ENCODE measurements around the gene UCN2.
A peak's percentile ranks its signal among the peaks of the same experiment; 100 is the strongest.

UCN2 gene

DNA sequence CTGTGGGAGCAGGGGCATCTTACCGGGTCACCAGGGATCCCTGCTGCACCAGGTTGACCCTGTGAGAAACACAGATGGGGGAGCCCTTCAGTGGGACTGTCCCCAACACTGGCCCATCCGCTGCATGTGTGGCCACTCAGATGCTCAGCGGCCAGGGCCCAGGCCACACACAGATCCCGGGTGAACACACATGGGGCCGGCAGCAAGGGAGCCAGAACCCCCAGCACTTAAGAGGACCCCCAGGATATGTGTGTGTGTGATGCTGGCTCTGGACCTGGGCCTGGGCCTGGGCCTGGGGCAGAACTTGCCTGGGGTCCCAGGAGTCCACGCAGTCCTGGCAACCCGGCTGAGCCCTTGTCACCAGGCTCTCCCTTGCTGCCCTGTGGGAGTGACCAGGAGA lies 4.9 kb upstream of the UCN2 start:
- no peak overlapping the region for H3K27ac ChIP-seq (ENCODE audit: low read length)
- H3K4me1 ChIP-seq (ENCODE audit: control insufficient read depth in 1 of 2, insufficient read depth in 2 of 2, low read length in 2 of 2): no peaks in the 10 kb centered on the region

DNA sequence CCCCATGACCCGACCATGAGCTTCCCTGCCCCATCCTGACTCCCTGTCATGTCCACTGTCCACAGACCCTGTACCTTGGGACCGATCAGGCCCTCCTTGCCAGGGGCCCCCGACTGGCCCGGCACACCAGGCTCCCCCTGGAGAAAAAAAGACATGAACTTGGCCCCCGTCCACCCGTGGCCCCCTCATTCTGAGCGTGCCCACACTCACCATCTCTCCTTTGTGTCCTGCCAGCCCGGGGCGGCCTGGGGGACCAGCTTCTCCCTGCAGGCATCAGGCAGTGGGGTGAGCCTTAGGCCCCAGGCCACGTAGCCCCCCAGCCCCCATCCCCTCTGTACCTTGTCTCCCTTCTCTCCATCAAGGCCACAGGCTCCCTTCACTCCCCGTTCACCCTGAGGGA lies 3.9 kb upstream of the UCN2 start:
- no peaks in the 10 kb centered on the region for H3K27me3 ChIP-seq (ENCODE audit: low read depth, low read length)
- no peaks in the 10 kb centered on the region for H3K4me1 ChIP-seq (ENCODE audit: control insufficient read depth in 1 of 2, insufficient read depth in 2 of 2, low read length in 2 of 2)
- no peak overlapping the region for H3K4me3 ChIP-seq (ENCODE audit: low read depth in 1 of 2, low read length in 2 of 2)
- peaks cover 0 to 4% of the 10 kb centered on the region in 2 donors for H3K36me3 ChIP-seq (ENCODE audit: control insufficient read depth in 1 of 2, insufficient read depth in 2 of 2, low read length in 2 of 2)
- H3K9me3 ChIP-seq (ENCODE audit: control insufficient read depth in 1 of 2, low read length in 2 of 2): no peaks in the 10 kb centered on the region
- no peak overlapping the region for H3K27ac ChIP-seq (ENCODE audit: low read length)

More for the DNA sequence above, 4.9 kb upstream of the UCN2 start:
- no peak overlapping the region for H3K4me3 ChIP-seq (ENCODE audit: low read depth in 1 of 2, low read length in 2 of 2)
- H3K27me3 ChIP-seq (ENCODE audit: low read depth, low read length): no peaks in the 10 kb centered on the region
- peaks cover 0 to 4% of the 10 kb centered on the region in 2 donors for H3K36me3 ChIP-seq (ENCODE audit: control insufficient read depth in 1 of 2, insufficient read depth in 2 of 2, low read length in 2 of 2)
- H3K9me3 ChIP-seq (ENCODE audit: control insufficient read depth in 1 of 2, low read length in 2 of 2): no peaks in the 10 kb centered on the region

DNA sequence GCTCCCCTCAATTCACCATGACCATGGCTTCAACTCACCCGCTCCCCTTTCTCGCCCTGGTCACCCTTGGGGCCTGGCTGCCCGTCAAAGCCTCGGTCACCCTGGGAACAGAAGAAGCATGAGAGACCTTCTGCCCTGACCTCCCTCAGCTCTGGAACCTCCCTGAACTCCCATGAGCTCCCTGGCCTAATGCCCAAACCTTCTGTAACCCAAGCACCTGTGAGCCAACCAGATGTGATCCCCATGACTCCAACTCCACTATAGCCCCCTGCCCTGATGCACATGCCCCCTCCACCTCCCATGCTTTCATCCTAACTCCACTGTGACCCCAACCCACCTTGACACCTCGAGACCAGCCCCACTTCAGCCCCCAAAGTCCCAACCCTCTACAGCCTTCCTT lies 3.5 kb upstream of the UCN2 start:
- H3K36me3 ChIP-seq (ENCODE audit: control insufficient read depth in 1 of 2, insufficient read depth in 2 of 2, low read length in 2 of 2): peaks cover 0 to 4% of the 10 kb centered on the region in 2 donors
- H3K27ac ChIP-seq (ENCODE audit: low read length): no peak overlapping the region
- no peaks in the 10 kb centered on the region for H3K27me3 ChIP-seq (ENCODE audit: low read depth, low read length)

DNA sequence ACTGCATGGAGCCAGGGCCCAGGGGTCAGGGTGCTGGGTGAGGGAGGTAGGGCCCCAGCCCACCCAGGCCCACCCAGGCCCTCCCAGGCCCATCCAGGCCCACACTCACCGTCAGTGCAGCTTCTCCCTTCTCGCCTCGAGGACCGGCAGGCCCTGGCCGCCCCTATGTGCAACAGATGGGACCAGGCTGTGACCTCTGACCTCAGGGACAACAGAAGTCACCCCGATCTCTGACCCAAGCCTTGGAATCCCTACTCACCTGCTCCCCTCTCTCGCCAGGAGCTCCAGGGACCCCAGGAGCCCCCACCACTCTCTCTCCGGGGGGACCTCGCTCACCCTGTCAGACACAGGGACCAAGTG lies 2.8 kb upstream of the UCN2 start:
- peaks cover 0 to 4% of the 10 kb centered on the region in 2 donors for H3K36me3 ChIP-seq (ENCODE audit: control insufficient read depth in 1 of 2, insufficient read depth in 2 of 2, low read length in 2 of 2)
- H3K27me3 ChIP-seq (ENCODE audit: low read depth, low read length): no peaks in the 10 kb centered on the region
- no peak overlapping the region for H3K27ac ChIP-seq (ENCODE audit: low read length)
- peaks cover 0 to under 1% of the 10 kb centered on the region in 2 donors for H3K4me1 ChIP-seq (ENCODE audit: control insufficient read depth in 1 of 2, insufficient read depth in 2 of 2, low read length in 2 of 2)
- no peaks in the 10 kb centered on the region for H3K9me3 ChIP-seq (ENCODE audit: control insufficient read depth in 1 of 2, low read length in 2 of 2)
- no peak overlapping the region for H3K4me3 ChIP-seq (ENCODE audit: low read depth in 1 of 2, low read length in 2 of 2)

More for the DNA sequence above, 3.5 kb upstream of the UCN2 start:
- H3K9me3 ChIP-seq (ENCODE audit: control insufficient read depth in 1 of 2, low read length in 2 of 2): no peaks in the 10 kb centered on the region
- no peak overlapping the region for H3K4me3 ChIP-seq (ENCODE audit: low read depth in 1 of 2, low read length in 2 of 2)
- H3K4me1 ChIP-seq (ENCODE audit: control insufficient read depth in 1 of 2, insufficient read depth in 2 of 2, low read length in 2 of 2): no peaks in the 10 kb centered on the region

DNA sequence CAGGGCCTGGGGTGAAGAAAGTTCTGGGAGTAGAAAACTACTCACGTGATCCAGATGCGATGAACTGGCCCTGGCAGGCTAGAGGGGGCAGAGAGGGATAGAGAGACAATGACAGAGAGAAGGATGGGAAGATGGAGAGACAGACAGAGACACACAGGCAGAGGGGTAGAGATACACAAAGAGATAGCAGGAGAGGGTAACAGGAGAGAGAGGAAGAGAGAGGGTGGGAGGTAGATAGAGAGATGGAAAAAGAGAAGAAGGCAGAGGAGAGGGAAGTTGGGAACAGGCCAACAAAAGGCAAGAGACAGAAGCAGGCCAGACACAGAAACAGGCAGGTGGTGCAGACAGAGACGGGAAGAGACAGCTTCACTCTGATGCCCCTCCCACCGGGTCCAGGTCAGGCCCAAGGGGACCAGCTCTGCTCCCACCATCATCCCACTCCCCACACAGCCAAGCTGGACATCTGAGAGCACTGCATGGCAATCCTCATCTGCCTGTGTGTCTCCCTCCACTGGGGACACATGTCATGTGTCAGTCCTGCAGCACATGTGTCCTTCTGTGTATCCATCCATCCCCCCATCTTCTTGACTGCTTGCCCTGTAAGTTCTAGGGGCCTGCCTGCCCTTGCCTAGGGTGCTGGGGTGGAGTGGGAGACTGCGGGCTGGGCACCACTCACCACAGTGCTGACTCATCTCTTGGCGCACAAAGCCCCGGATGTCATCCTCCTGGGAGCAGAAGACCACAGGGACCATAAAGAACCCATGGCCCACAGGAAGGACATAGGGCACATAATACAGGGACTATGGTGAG lies 2.2 kb upstream of the UCN2 start:
- Histone ChIP-seq H3K27me3 (ENCODE audit: low read depth, low read length) (no peaks in the 10 kb centered on the region), H3K4me1 (ENCODE audit: control insufficient read depth in 1 of 2, insufficient read depth in 2 of 2, low read length in 2 of 2) (peaks cover 0 to 6% of the 10 kb centered on the region in 2 donors), H3K9me3 (ENCODE audit: control insufficient read depth in 1 of 2, low read length in 2 of 2) (no peaks in the 10 kb centered on the region), H3K4me3 (ENCODE audit: low read depth in 1 of 2, low read length in 2 of 2) (no peak overlapping the region), H3K27ac (ENCODE audit: low read length) (no peak overlapping the region), H3K36me3 (ENCODE audit: control insufficient read depth in 1 of 2, insufficient read depth in 2 of 2, low read length in 2 of 2) (peaks cover 0 to 4% of the 10 kb centered on the region in 2 donors)

DNA sequence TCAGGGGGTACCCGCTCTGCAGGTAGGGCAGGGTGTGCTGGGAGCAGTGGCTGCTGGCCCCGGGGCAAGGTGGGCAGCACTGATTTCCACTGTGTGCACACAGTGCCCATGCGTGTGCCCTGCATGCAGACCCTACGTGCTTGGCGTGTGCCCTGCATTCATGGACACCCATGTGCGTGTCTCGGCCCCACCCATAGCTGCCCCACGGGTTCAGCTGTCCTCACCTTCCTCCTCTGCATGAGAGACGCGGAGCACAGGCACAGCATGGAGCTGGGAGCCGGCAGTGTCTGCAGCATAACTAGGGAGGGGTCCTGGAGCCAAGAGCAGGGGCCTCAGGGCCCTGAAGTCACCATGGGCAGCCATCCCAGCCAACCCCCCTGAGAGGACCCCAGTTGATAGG lies 1.6 kb upstream of the UCN2 start:
- H3K36me3 ChIP-seq (ENCODE audit: control insufficient read depth in 1 of 2, insufficient read depth in 2 of 2, low read length in 2 of 2): peaks cover 0 to 4% of the 10 kb centered on the region in 2 donors

DNA sequence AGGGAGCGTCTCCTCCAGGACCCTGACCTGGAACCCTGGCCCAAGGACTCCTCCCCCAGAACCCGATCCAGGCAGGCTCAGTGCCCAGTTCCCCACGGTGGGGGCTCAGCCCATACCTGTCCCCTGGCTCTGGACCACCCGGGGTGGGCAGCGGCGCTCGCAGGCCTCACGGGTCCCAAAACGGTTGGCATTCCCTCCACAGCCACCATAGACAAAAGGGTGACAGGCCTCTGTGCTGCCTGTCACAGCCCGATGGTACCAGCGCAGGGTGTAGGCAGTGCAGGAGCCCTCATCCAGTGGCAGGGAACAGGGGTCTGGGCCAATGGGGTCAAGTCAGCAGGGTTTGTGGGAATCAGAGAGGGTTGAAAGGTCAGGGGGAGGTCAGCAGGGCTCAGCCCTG lies 1.1 kb upstream of the UCN2 start:
- no peaks in the 10 kb centered on the region for H3K9me3 ChIP-seq (ENCODE audit: control insufficient read depth in 1 of 2, low read length in 2 of 2)
- H3K4me1 ChIP-seq (ENCODE audit: control insufficient read depth in 1 of 2, insufficient read depth in 2 of 2, low read length in 2 of 2): peaks cover 8 to 16% of the 10 kb centered on the region in 2 donors
- no peak overlapping the region for H3K27ac ChIP-seq (ENCODE audit: low read length)
- H3K27me3 ChIP-seq (ENCODE audit: low read depth, low read length): no peaks in the 10 kb centered on the region
- H3K4me3 ChIP-seq (ENCODE audit: low read depth in 1 of 2, low read length in 2 of 2): no peak overlapping the region
- peaks cover 0 to 4% of the 10 kb centered on the region in 2 donors for H3K36me3 ChIP-seq (ENCODE audit: control insufficient read depth in 1 of 2, insufficient read depth in 2 of 2, low read length in 2 of 2)

More for the DNA sequence above, 1.6 kb upstream of the UCN2 start:
- Histone ChIP-seq H3K27me3 (ENCODE audit: low read depth, low read length) (no peaks in the 10 kb centered on the region), H3K4me3 (ENCODE audit: low read depth in 1 of 2, low read length in 2 of 2) (no peak overlapping the region), H3K4me1 (ENCODE audit: control insufficient read depth in 1 of 2, insufficient read depth in 2 of 2, low read length in 2 of 2) (peaks cover 5 to 11% of the 10 kb centered on the region in 2 donors), H3K9me3 (ENCODE audit: control insufficient read depth in 1 of 2, low read length in 2 of 2) (no peaks in the 10 kb centered on the region), H3K27ac (ENCODE audit: low read length) (no peak overlapping the region)

DNA sequence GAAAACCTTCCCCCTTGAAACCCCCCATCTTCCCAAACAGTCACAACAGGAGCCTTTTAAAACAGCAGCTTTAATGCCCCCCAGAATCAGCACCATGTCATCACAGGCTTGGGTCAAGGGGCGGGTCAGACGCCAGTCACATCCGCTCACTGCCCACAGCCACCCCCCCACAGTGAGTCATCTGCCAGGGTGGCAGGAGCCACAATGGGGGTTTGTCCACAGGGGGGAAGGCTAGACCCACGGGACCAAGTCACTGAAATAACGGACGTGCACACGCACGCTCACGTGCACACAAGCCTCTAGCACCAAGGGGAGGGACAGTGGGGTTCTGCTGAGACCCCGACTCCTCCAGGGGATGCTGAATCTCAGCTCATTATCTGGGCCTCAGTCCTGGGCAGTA lies 441 bp upstream of the UCN2 start:
- H3K27ac ChIP-seq (ENCODE audit: low read length): no peak overlapping the region
- H3K27me3 ChIP-seq (ENCODE audit: low read depth, low read length): no peaks in the 10 kb centered on the region
- H3K4me3 ChIP-seq (ENCODE audit: low read depth in 1 of 2, low read length in 2 of 2): no peak overlapping the region
- peaks cover 8 to 21% of the 10 kb centered on the region in 2 donors for H3K4me1 ChIP-seq (ENCODE audit: control insufficient read depth in 1 of 2, insufficient read depth in 2 of 2, low read length in 2 of 2)
- peaks cover 0 to 4% of the 10 kb centered on the region in 2 donors for H3K36me3 ChIP-seq (ENCODE audit: control insufficient read depth in 1 of 2, insufficient read depth in 2 of 2, low read length in 2 of 2)
- no peaks in the 10 kb centered on the region for H3K9me3 ChIP-seq (ENCODE audit: control insufficient read depth in 1 of 2, low read length in 2 of 2)

DNA sequence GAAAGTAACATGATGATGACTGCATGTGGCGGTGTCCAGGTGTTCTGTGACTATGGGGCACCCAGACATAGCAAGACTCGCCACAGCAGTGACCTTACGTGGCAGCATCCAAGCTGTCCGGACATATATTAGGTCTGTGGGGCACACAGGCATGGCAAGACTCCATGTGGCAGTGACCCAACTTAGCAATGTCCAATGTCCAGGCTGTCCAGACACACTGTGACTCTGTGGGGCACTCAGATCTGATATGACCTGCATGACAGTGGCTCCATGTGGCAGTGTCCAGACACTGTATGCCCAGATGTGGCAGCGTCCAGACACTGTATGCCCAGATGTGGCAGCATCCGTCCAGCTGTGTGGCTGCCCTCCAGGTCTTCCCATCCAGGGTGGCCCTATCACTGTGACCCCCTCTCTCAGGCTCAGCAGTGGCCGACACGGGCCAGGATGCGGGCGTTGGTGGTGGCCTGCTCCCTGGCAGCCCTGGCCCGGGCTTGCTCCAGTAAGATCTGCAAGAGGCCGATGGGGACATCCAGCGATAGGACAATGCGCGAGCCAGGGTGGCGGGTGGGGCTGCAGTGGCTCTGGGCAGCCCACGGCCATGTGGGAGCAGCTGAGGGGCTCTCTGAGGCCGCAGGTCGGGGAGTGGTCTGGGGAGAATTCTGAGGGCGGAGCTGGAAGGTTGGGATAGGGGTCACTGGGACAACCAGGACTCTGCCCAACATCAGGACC lies 1.1 kb downstream of the UCN2 start:
- H3K36me3 ChIP-seq (ENCODE audit: control insufficient read depth in 1 of 2, insufficient read depth in 2 of 2, low read length in 2 of 2): peaks cover 0 to 4% of the 10 kb centered on the region in 2 donors
- H3K9me3 ChIP-seq (ENCODE audit: control insufficient read depth in 1 of 2, low read length in 2 of 2): no peaks in the 10 kb centered on the region
- no peak overlapping the region for H3K4me3 ChIP-seq (ENCODE audit: low read depth in 1 of 2, low read length in 2 of 2)
- H3K27ac ChIP-seq (ENCODE audit: low read length): no peak overlapping the region
- peaks cover 8 to 28% of the 10 kb centered on the region in 2 donors for H3K4me1 ChIP-seq (ENCODE audit: control insufficient read depth in 1 of 2, insufficient read depth in 2 of 2, low read length in 2 of 2)
- no peaks in the 10 kb centered on the region for H3K27me3 ChIP-seq (ENCODE audit: low read depth, low read length)

DNA sequence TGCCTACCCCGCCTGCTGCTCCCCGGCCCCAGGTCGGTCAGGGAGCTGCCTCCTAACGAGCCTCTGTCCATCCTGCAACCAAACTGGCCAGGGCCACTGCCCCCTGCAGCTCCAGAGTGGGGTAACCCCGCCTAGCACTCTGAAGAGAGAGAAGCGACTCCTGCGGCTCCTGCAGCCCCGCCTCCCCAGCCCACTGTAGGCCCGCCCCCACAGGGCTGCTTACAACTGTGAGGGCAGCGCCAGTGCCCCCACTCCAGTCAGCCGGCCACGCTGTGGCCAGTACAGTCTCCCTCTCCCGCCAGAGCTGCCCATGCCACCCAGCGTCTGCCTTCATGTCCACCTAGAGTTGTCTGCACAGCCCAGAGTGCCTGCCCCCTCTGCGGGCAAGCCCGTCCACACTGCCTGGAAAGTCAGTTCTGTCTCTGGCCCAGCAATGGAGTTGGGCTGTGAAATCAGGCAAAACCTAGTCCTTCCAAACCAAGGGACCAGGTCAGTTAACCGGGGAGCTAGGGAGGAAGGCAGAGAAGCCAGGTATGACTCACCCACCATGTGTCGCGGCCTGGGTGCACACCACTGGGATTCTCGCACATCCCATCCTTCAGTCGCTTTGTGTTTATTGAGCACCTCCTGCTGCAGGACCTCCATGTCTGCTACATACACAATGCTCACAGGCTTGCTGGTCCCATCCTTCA lies 2.4 kb downstream of the UCN2 start:
- Histone ChIP-seq H3K27me3 (ENCODE audit: low read depth, low read length) (no peaks in the 10 kb centered on the region), H3K36me3 (ENCODE audit: control insufficient read depth in 1 of 2, insufficient read depth in 2 of 2, low read length in 2 of 2) (peaks cover 0 to 4% of the 10 kb centered on the region in 2 donors), H3K4me3 (ENCODE audit: low read depth in 1 of 2, low read length in 2 of 2) (peak overlapping the region; percentile 30 to 61), H3K27ac (ENCODE audit: low read length) (no peak overlapping the region), H3K9me3 (ENCODE audit: control insufficient read depth in 1 of 2, low read length in 2 of 2) (no peaks in the 10 kb centered on the region), H3K4me1 (ENCODE audit: control insufficient read depth in 1 of 2, insufficient read depth in 2 of 2, low read length in 2 of 2) (peaks cover 8 to 38% of the 10 kb centered on the region in 2 donors)

DNA sequence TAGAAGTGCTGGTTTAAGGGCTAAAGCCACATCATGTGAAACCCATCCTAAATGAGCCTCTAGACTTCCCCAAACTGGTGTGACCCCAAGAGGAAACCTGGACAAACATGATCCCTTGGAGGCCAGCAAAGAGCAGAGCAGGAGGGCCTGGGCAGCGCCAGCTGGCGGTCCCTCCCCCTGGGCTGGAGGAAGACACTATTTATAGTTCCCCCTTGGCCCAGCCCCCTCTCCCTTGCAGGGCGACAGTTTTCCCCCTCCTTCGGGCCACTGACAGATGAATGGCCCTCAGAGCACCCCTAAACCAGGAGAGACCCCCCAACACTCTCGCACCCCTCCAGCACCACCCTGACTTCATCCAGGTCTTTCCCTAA lies 2.9 kb downstream of the UCN2 start:
- H3K27me3 ChIP-seq (ENCODE audit: low read depth, low read length): no peaks in the 10 kb centered on the region
- H3K4me1 ChIP-seq (ENCODE audit: control insufficient read depth in 1 of 2, insufficient read depth in 2 of 2, low read length in 2 of 2): peaks cover 8 to 42% of the 10 kb centered on the region in 2 donors
- peaks cover 0 to 4% of the 10 kb centered on the region in 2 donors for H3K36me3 ChIP-seq (ENCODE audit: control insufficient read depth in 1 of 2, insufficient read depth in 2 of 2, low read length in 2 of 2)
- no peak overlapping the region for H3K27ac ChIP-seq (ENCODE audit: low read length)
- H3K4me3 ChIP-seq (ENCODE audit: low read depth in 1 of 2, low read length in 2 of 2): peak overlapping the region; percentile 30 to 61
- H3K9me3 ChIP-seq (ENCODE audit: control insufficient read depth in 1 of 2, low read length in 2 of 2): no peaks in the 10 kb centered on the region
